LNCaP clone FGC (cell line): ENCODE data around the gene COL23A1.

ENCODE experiments used
- DNase-seq: peaks from one replicate; pipeline ENCODE4 v3.0.0-alpha.2; 2011; ENCODE audit warnings: low read depth
- H3K4me3 ChIP-seq: 2 replicates; pipeline ENCODE4 v1.5.1; 2011; ENCODE audit warnings: mild to moderate bottlenecking, low read depth, low read length, control low read depth
- CTCF ChIP-seq: IDR thresholded peaks from 2 replicates; pipeline ENCODE4 v1.5.1; 2012; ENCODE audit warnings: mild to moderate bottlenecking; ENCODE audit not compliant: control insufficient read depth, insufficient read depth; ENCODE audit errors: extremely low read depth

Gene COL23A1

GRCh38 chr5:178341851-178342140 lies 248.4 kb downstream of the COL23A1 start:
- no peak for TF ChIP-seq CTCF
- no peak overlapping the region for H3K4me3 ChIP-seq
- DNase-seq = no peak

- no peak for DNase-seq
- no peak overlapping the region for H3K4me3 ChIP-seq
- no peak for TF ChIP-seq CTCF
Measured at GRCh38 chr5:178341091-178341850, 248.9 kb downstream of the COL23A1 start.

GRCh38 chr5:178340637-178341036 lies 249.6 kb downstream of the COL23A1 start:
- TF ChIP-seq CTCF = no peak

GRCh38 chr5:178340187-178340586 lies 250.0 kb downstream of the COL23A1 start:
- no peak for TF ChIP-seq CTCF
- no peak for DNase-seq
- H3K4me3 ChIP-seq = no peak overlapping the region

More at GRCh38 chr5:178340637-178341036, 249.6 kb downstream of the COL23A1 start:
- DNase-seq = no peak
- no peak overlapping the region for H3K4me3 ChIP-seq

GRCh38 chr5:178339272-178339671 lies 250.9 kb downstream of the COL23A1 start:
- no peak overlapping the region for H3K4me3 ChIP-seq
- DNase-seq = no peak
- no peak for TF ChIP-seq CTCF

- H3K4me3 ChIP-seq = no peak overlapping the region
- no peak for TF ChIP-seq CTCF
- no peak for DNase-seq
Measured at GRCh38 chr5:178338750-178339144, 251.4 kb downstream of the COL23A1 start.

- H3K4me3 ChIP-seq = no peak overlapping the region
- no peak for DNase-seq
- no peak for TF ChIP-seq CTCF
Measured at GRCh38 chr5:178338126-178338749, 252.0 kb downstream of the COL23A1 start.
